ENCODE data around the gene PCSK5.
"Not testable (repeated sequence)": the region's sequence is repeated elsewhere in the genome, so short reads cannot be mapped to it uniquely, and the experiment has no call there.

PCSK5 gene

DNA sequence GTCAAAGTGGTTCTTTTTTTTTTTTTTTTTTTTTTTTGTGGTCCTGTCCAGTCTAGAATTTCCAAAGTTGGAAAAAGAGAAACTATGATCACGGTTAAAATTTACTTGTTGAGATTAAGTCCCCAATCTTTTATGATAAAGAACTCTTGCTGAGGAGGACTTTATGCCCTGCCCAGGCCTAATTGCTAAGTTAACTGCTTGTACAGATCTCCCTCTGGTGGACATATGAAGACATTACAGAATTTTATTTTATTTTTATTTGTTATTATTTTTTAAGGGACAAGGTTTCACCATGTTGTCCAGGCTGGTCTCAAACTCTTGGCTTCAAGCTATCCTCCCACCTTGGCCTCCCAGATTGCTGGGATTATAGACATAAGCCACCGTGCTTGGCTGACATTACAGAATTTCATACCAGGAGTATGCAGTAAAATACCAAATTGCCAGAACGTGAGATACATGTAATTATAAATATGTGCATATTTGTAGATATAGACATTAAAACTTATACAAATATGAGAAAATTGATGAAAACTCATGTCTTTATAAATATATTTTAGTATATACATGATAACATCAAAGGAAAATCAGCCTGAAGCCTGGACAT, 412.6 kb downstream of the PCSK5 start:
- H3K36me3 ChIP-seq: no peaks in the 10 kb centered on the region
- no peak overlapping the region for H3K4me3 ChIP-seq (ENCODE audit: low read depth in 1 of 2, low read length in 1 of 2)
- TF ChIP-seq CTCF (IDR thresholded peaks at IDR 0.05): no peak
- no peaks in the 10 kb centered on the region for H3K27me3 ChIP-seq
- no peak overlapping the region for H3K27ac ChIP-seq
- H3K9me3 ChIP-seq: no peaks in the 10 kb centered on the region
- no peaks in the 10 kb centered on the region for H3K4me1 ChIP-seq (ENCODE audit: control insufficient read depth in 1 of 2, insufficient read depth in 1 of 2, low read depth in 1 of 2, low read length in 1 of 2)

- H3K36me3 ChIP-seq; H3K9me3 ChIP-seq; H3K4me3 ChIP-seq (ENCODE audit: low read depth in 1 of 2, low read length in 1 of 2); H3K27ac ChIP-seq; H3K4me1 ChIP-seq (ENCODE audit: control insufficient read depth in 1 of 2, insufficient read depth in 1 of 2, low read depth in 1 of 2, low read length in 1 of 2); H3K27me3 ChIP-seq: not testable (repeated sequence)
These were observed 416.6 kb downstream of the PCSK5 start for GRCh38 chr9:76307047-76307446.

DNA sequence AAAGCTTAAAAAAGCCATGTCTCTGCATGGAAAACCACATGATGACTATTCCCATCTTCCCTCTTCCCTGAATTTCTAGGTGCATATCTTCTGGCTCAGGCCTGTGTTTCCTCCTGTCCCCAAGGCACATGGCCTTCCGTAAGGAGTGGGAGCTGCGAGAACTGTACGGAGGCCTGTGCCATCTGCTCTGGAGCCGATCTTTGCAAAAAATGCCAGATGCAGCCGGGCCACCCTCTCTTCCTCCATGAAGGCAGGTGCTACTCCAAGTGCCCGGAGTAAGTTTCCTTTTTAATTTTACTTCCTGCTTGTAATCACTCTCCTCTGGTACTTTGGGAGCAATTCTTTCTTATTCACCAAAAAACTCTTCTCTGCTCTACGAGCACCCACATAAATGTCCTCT, 420.1 kb downstream of the PCSK5 start:
- Histone ChIP-seq H3K4me3 (ENCODE audit: low read depth in 1 of 2, low read length in 1 of 2) (no peak overlapping the region), H3K4me1 (ENCODE audit: control insufficient read depth in 1 of 2, insufficient read depth in 1 of 2, low read depth in 1 of 2, low read length in 1 of 2) (no peaks in the 10 kb centered on the region), H3K9me3 (no peaks in the 10 kb centered on the region), H3K27ac (no peak overlapping the region), H3K27me3 (no peaks in the 10 kb centered on the region), H3K36me3 (no peaks in the 10 kb centered on the region)
- no peak for TF ChIP-seq CTCF (IDR thresholded peaks at IDR 0.05)

DNA sequence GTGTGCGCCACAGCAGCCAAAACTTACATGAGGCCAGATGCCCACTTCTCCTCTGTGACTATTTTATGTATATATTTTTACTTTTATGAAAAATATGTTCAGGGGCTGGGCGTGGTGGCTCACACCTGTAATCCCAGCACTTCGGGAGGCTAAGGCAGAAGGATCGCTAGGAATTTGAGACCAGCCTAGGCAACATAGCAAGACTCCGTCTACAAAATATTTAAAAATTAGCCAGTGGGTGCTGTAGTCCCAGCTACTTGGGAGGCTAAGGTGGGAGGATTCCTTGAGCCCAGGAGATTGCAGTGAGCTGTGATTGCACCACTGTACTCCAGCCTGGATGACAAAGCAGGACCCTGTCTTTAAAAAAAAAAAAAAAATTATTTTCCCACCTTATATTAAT, 420.5 kb downstream of the PCSK5 start:
- Histone ChIP-seq H3K4me3 (ENCODE audit: low read depth in 1 of 2, low read length in 1 of 2) (no peak overlapping the region), H3K27ac (no peak overlapping the region), H3K9me3 (no peaks in the 10 kb centered on the region), H3K4me1 (ENCODE audit: control insufficient read depth in 1 of 2, insufficient read depth in 1 of 2, low read depth in 1 of 2, low read length in 1 of 2) (no peaks in the 10 kb centered on the region), H3K27me3 (no peaks in the 10 kb centered on the region), H3K36me3 (no peaks in the 10 kb centered on the region)
- TF ChIP-seq CTCF (IDR thresholded peaks at IDR 0.05): no peak

DNA sequence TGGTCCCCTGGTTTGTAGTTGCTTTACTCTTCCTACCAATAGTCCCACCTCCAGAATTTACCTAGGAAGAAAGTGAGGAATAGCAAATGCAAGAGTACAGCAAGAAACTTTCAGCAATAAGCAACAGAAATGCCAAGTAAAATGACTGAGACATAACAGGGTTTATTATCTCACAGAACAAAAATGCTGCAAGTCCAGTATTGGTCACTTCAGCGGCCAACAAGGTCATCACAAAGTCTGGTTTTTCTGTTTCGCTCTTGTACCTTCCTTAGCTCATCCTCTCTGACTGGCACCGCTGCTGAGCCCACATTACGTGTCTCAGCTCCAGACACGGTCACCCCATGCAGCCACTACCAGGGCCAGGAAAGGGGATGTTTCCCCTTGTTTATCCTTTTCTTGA, 421.1 kb downstream of the PCSK5 start:
- Histone ChIP-seq H3K27ac (no peak overlapping the region), H3K4me3 (ENCODE audit: low read depth in 1 of 2, low read length in 1 of 2) (no peak overlapping the region), H3K9me3 (no peaks in the 10 kb centered on the region), H3K27me3 (no peaks in the 10 kb centered on the region), H3K4me1 (ENCODE audit: control insufficient read depth in 1 of 2, insufficient read depth in 1 of 2, low read depth in 1 of 2, low read length in 1 of 2) (no peaks in the 10 kb centered on the region), H3K36me3 (no peaks in the 10 kb centered on the region)
- TF ChIP-seq CTCF (IDR thresholded peaks at IDR 0.05): no peak

GRCh38 chr9:76313771-76314170, 423.3 kb downstream of the PCSK5 start:
- no peaks in the 10 kb centered on the region for H3K4me1 ChIP-seq (ENCODE audit: control insufficient read depth in 1 of 2, insufficient read depth in 1 of 2, low read depth in 1 of 2, low read length in 1 of 2)

More at GRCh38 chr9:76313771-76314170, 423.3 kb downstream of the PCSK5 start:
- H3K9me3 ChIP-seq: no peaks in the 10 kb centered on the region
- H3K27me3 ChIP-seq: no peaks in the 10 kb centered on the region
- H3K36me3 ChIP-seq: no peaks in the 10 kb centered on the region
- H3K4me3 ChIP-seq (ENCODE audit: low read depth in 1 of 2, low read length in 1 of 2): no peak overlapping the region
- no peak overlapping the region for H3K27ac ChIP-seq
- no peak for TF ChIP-seq CTCF (IDR thresholded peaks at IDR 0.05)
